Measurements from ENCODE around the gene P3H2. TPM values are rescaled to one million over a fixed set of nuclear protein-coding genes. Genes with fewer than 3 reads are reported as not detected.
"Not testable (repeated sequence)": the region's sequence is repeated elsewhere in the genome, so short reads cannot be mapped to it uniquely, and the experiment has no call there.

Gene P3H2
- total RNA-seq, 1 experiment from 2014 or later: 0.03 TPM

GRCh38 chr3:189985948-189986347 lies 134.7 kb downstream of the P3H2 start:
- DNase-seq (ENCODE audit: low read depth): no peak

- DNase-seq (ENCODE audit: low read depth): no peak
These were observed 137.1 kb downstream of the P3H2 start for GRCh38 chr3:189983612-189984011.

GRCh38 chr3:189982321-189982945 lies 138.3 kb downstream of the P3H2 start:
- no peak for DNase-seq (ENCODE audit: low read depth)

- peak; percentile 51 for DNase-seq (ENCODE audit: low read depth)
These were observed 139.0 kb downstream of the P3H2 start for GRCh38 chr3:189981668-189982067.

- DNase-seq (ENCODE audit: low read depth): no peak
These were observed 141.9 kb downstream of the P3H2 start for GRCh38 chr3:189978753-189979152.

GRCh38 chr3:189977174-189977573 lies 143.5 kb downstream of the P3H2 start:
- no peak for DNase-seq (ENCODE audit: low read depth)

GRCh38 chr3:189975391-189975990 lies 145.2 kb downstream of the P3H2 start:
- no peak for DNase-seq (ENCODE audit: low read depth)

GRCh38 chr3:189974359-189974758 lies 146.3 kb downstream of the P3H2 start:
- no peak for DNase-seq (ENCODE audit: low read depth)

- DNase-seq (ENCODE audit: low read depth): peak; percentile 55
These were observed 153.3 kb downstream of the P3H2 start for GRCh38 chr3:189967254-189967865.

GRCh38 chr3:189966843-189967242 lies 153.9 kb downstream of the P3H2 start:
- DNase-seq (ENCODE audit: low read depth): no peak

- DNase-seq (ENCODE audit: low read depth): no peak
These were observed 155.9 kb downstream of the P3H2 start for GRCh38 chr3:189964623-189965332.

- no peak for DNase-seq (ENCODE audit: low read depth)
These were observed 158.2 kb downstream of the P3H2 start for GRCh38 chr3:189962466-189962865.

GRCh38 chr3:189961522-189962161 lies 159.1 kb downstream of the P3H2 start:
- peak; percentile 88 for DNase-seq (ENCODE audit: low read depth)

GRCh38 chr3:189961086-189961485 lies 159.6 kb downstream of the P3H2 start:
- not testable (repeated sequence) for DNase-seq (ENCODE audit: low read depth)

- no peak for DNase-seq (ENCODE audit: low read depth)
These were observed 165.7 kb downstream of the P3H2 start for GRCh38 chr3:189954733-189955665.

GRCh38 chr3:189953551-189953950 lies 167.1 kb downstream of the P3H2 start:
- no peak for DNase-seq (ENCODE audit: low read depth)

GRCh38 chr3:189952272-189952671 lies 168.4 kb downstream of the P3H2 start:
- DNase-seq (ENCODE audit: low read depth): no peak

- no peak for DNase-seq (ENCODE audit: low read depth)
These were observed 170.4 kb downstream of the P3H2 start for GRCh38 chr3:189950258-189950657.

- DNase-seq (ENCODE audit: low read depth): no peak
These were observed 171.1 kb downstream of the P3H2 start for GRCh38 chr3:189949580-189949979.

- DNase-seq (ENCODE audit: low read depth): no peak
These were observed 172.0 kb downstream of the P3H2 start for GRCh38 chr3:189948724-189949045.
